Retinal pigment epithelial cell (primary cell): Measurements from ENCODE around the gene FAIM2.
A peak's percentile ranks its signal among the peaks of the same experiment; 100 is the strongest.

Experiments used
- DNase-seq: peaks from one replicate; pipeline ENCODE4 v3.0.0-alpha.2; 2010; ENCODE audit warnings: low read depth
- H3K4me3 ChIP-seq: 2 replicates; pipeline ENCODE4 v1.5.1; 2011; ENCODE audit warnings: mild to moderate bottlenecking, low read length, control low read depth, moderate library complexity
- TF ChIP-seq, protein P1 (sequence below): conservative IDR thresholded peaks from 2 replicates; pipeline ENCODE4 v1.5.1; 2011; ENCODE audit warnings: low read depth, low read length, control low read depth, inconsistent platforms

Gene FAIM2

DNA sequence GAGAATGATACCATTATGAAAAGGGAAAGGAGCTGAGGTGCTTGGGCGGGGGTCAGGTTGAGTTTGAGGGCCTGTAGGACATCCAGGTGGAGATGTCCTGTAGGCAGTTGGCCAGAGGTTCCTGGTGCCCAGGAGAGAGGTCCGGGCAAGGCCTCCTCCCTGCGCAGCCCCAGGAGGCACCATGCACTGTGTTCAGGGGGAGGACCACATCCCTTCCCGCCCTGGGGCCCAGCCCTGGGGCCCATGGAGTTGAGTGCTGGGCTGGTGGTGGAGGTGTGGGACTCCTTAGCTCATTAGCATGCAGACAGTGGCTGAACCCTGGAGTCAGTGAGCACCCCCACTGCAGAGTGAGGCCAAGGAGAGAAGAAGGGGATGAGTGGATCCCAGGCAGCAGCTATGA lies 5.7 kb upstream of the FAIM2 start:
- H3K4me3 ChIP-seq: no peak overlapping the region
- no peak for DNase-seq
- TF ChIP-seq, protein P1, sequence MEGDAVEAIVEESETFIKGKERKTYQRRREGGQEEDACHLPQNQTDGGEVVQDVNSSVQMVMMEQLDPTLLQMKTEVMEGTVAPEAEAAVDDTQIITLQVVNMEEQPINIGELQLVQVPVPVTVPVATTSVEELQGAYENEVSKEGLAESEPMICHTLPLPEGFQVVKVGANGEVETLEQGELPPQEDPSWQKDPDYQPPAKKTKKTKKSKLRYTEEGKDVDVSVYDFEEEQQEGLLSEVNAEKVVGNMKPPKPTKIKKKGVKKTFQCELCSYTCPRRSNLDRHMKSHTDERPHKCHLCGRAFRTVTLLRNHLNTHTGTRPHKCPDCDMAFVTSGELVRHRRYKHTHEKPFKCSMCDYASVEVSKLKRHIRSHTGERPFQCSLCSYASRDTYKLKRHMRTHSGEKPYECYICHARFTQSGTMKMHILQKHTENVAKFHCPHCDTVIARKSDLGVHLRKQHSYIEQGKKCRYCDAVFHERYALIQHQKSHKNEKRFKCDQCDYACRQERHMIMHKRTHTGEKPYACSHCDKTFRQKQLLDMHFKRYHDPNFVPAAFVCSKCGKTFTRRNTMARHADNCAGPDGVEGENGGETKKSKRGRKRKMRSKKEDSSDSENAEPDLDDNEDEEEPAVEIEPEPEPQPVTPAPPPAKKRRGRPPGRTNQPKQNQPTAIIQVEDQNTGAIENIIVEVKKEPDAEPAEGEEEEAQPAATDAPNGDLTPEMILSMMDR: no peak

DNA sequence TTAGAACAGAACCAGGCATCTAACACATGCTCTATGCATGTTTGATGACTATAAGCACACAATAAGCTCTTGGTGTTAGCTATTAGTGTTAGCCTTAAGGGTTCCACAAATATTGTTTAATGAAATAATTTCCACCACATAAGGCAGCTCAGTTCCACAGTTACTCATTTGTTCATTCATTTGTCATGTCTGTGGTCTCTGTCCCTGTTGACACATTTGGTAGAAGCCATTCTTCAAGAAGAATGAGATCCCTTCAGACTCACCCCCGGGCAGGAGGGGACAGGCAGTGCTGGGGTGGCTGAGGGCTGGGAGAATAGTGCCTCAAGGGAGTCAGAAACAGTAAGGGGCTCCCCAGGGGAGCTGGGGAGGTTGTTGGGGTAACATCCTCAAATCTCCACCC lies 3.7 kb upstream of the FAIM2 start:
- DNase-seq: no peak
- TF ChIP-seq, protein P1: no peak

DNA sequence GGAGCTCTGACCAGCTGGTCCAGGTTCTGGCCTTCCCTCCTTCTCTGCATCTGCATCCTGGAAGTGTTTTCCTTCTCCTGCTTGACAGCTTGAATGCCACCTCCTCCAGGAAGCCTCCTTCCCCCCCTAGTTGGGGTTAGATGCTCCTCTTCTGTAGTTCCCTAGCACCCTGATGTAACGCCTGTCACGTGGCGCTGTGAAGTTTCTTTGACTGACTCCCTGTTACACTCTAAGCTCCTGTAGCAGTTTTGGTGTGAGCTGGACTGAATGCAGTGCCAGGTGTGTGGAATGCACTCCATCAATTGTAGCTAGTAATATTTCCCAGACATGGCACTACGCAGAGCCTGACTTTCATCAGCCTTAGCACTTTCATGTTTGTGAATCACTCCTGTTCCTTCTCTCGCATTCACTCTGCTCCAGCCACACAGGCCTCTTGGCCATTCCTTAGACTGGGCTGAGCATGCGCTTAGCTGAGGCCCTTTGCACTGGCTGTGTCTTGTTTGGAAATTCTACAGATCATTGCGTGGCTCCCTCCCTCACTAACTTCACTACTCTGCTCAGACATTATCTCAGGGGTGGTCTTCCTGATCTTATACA lies 2.1 kb upstream of the FAIM2 start:
- no peak for DNase-seq
- TF ChIP-seq, protein P1: no peak
- H3K4me3 ChIP-seq: no peak overlapping the region

More for the DNA sequence above, 3.7 kb upstream of the FAIM2 start:
- no peak overlapping the region for H3K4me3 ChIP-seq

DNA sequence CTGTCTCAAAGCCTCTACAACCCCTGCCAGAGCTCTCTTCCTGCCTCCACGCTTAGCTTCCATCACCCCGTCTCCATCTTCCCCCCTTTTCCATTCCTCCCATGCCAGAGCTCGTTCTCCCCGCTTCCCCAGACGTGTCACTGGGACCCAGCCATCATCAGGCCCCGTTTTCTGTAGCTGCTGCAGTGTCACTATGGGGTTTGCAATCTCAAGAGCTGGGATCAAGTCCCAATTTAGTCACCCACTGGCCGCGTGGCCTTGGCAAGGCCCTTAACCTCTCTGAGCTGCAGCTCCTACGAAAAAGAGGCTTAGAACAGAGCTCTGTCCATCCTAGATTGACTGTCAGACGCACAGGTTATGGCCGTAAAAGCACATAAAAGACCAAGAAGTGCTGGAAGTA lies 901 bp upstream of the FAIM2 start:
- TF ChIP-seq, protein P1: no peak
- no peak for DNase-seq
- no peak overlapping the region for H3K4me3 ChIP-seq

DNA sequence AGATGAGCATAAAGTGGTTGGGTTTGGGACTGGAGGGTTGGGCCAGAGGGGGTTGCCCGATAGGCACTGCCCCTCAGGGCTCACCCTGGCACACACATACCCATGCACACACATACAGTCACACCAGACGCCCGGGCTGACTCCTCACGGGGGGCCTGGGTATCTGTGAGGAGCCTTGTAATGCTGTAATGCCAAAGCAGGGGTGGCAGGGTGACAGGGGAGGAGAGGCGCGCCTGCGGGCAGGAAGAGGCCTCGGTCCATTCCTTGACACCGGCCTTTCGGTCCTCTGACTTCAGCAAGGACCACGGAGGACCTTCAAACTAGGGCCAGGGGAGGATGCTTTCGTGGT lies 375 bp downstream of the FAIM2 start:
- H3K4me3 ChIP-seq: peak overlapping the region; percentile 23
- no peak for DNase-seq
- TF ChIP-seq, protein P1: no peak

DNA sequence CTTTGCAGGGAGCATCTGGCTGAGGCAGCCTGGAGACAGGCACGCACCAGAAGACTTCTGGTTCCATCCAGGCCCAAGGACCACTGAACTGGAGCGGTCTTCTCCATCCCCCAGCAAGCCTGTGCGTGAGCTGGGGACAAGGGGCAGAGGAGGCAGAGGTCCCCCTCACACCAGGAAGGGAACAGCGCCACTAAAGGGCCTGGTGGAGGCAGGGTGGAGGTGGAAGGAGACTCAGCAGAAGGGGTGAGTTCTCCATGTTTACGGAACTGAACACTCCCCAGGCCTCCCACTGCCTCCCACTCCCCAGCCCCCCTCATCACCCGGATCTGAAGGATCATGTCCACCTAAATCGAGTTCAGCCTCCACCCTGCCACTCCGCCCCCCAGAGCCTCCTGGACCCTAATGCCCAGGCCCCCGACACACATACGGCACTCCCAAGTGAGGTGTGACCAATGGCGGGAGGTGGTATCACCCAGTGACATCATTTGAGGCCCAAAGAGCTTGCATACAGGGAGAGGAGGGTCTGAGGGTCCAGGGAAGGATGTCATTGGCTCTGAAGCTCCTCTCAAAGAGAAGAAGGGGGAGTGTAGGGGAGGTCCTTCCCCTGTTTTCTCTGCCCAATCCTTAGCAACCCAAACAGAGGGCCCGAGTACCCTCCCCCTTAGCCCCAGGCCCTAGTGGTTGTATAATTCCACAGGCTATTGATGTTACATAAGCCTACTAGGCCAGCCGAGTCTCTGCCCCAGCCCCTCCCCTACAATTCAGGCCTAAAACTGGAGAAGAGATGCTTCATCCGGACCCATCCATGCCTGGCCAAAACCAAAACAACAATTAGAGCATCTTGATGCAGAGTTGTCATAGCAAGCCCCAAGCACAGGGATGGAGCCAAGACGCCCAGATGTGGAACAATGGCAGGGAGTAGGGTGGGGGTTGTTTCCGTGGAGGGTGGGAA lies 1.0 kb downstream of the FAIM2 start:
- TF ChIP-seq, protein P1: no peak
- no peak for DNase-seq
- no peak overlapping the region for H3K4me3 ChIP-seq

DNA sequence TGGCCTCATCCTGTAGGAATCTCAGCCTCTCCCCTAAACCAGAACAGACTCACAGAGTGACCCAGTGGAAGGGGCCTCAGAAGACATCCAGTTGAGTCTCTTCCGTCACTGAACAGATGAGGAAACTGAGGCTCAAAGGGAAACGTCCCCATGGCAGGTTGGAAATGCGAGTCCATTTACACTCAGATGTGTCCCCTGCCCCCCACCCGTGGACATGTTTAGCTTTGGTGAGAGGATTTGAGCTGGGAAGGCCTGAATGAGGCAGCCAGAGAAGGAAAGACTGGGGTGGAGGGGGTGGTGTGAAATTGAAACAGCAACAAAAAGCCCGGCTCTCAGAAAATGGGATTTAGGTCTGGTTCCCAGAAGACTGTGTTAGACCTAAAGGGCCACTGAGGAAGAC lies 1.7 kb downstream of the FAIM2 start:
- no peak overlapping the region for H3K4me3 ChIP-seq
- TF ChIP-seq, protein P1: no peak
- no peak for DNase-seq
